Hepatocyte (in vitro differentiated cells): ENCODE data around the gene MEF2C. TPM values are rescaled to one million over a fixed set of nuclear protein-coding genes. Genes with fewer than 3 reads are reported as not detected.

Experiments used
- DNase-seq: peaks from one replicate; pipeline ENCODE4 v3.0.0-alpha.2; 2016; ENCODE audit warnings: low spot score
- H2AFZ ChIP-seq: fragments of 200-600 bp; sonication (generic); 2 replicates; pipeline ENCODE4 v1.6.0; 2016; ENCODE audit warnings: antibody characterized with exemption, mild to moderate bottlenecking
- H3K27ac ChIP-seq: fragments of 200-600 bp; sonication (generic); 2 replicates; pipeline ENCODE4 v1.5.1; 2016; ENCODE audit warnings: mild to moderate bottlenecking
- H3K27me3 ChIP-seq: fragments of 200-600 bp; sonication (generic); 2 replicates; pipeline ENCODE4 v1.6.1; 2016
- H3K36me3 ChIP-seq: fragments of 200-600 bp; sonication (generic); replicated peaks from 2 replicates; pipeline ENCODE4 v1.5.1; 2016; ENCODE audit warnings: low read depth; ENCODE audit not compliant: insufficient read depth
- H3K4me1 ChIP-seq: fragments of 200-600 bp; sonication (generic); 2 replicates; pipeline ENCODE4 v1.5.1; 2016; ENCODE audit warnings: mild to moderate bottlenecking, moderate library complexity; ENCODE audit not compliant: insufficient read depth
- H3K4me2 ChIP-seq: fragments of 200-600 bp; sonication (generic); 2 replicates; pipeline ENCODE4 v1.6.0; 2016
- H3K4me3 ChIP-seq: fragments of 200-600 bp; sonication (generic); 2 replicates; pipeline ENCODE4 v1.5.1; 2016; ENCODE audit warnings: mild to moderate bottlenecking
- H3K79me2 ChIP-seq: fragments of 200-600 bp; sonication (generic); 2 replicates; pipeline ENCODE4 v1.6.0; 2017; ENCODE audit warnings: mild to moderate bottlenecking
- H3K9me2 ChIP-seq: fragments of 200-600 bp; sonication (generic); replicated peaks from 2 replicates; pipeline ENCODE4 v1.6.0; 2017; ENCODE audit warnings: mild to moderate bottlenecking; ENCODE audit not compliant: insufficient read depth
- H3K9me3 ChIP-seq: fragments of 200-600 bp; sonication (generic); 2 replicates; pipeline ENCODE4 v1.5.1; 2016; ENCODE audit warnings: low read depth, mild to moderate bottlenecking
- H4K20me1 ChIP-seq: fragments of 200-600 bp; sonication (generic); 2 replicates; pipeline ENCODE4 v1.6.0; 2016; ENCODE audit warnings: mild to moderate bottlenecking; ENCODE audit not compliant: insufficient read depth, poor library complexity, severe bottlenecking
- CTCF ChIP-seq: fragments of 200-600 bp; sonication (generic); IDR thresholded peaks from 2 replicates; pipeline ENCODE4 v1.5.1; 2016; ENCODE audit warnings: antibody characterized with exemption, mild to moderate bottlenecking; ENCODE audit not compliant: poor library complexity
- EZH2 ChIP-seq: fragments of 200-600 bp; sonication (generic); IDR thresholded peaks from 2 replicates; pipeline ENCODE4 v1.6.1; 2016; ENCODE audit warnings: antibody characterized with exemption, mild to moderate bottlenecking, borderline replicate concordance
- EZH2phosphoT487 ChIP-seq: fragments of 200-600 bp; sonication (generic); IDR thresholded peaks from one replicate; pipeline ENCODE4 v1.6.1; 2018; ENCODE audit warnings: antibody characterized with exemption, mild to moderate bottlenecking, low read depth, moderate library complexity; ENCODE audit not compliant: unreplicated experiment, severe bottlenecking
- WGBS: methylation state at CpG from one replicate; pipeline ENCODE4 v1.1.6; 2016; ENCODE audit warnings: low lambda C conversion rate; ENCODE audit errors: missing lambda C conversion rate; 5-methylcytosine and 5-hydroxymethylcytosine counted together
- polyA plus RNA-seq: library from polyadenylated mRNA; unstranded; fragments of >200 nt; fragmentation: Nextera tagmentation; extraction: Ambion mirVana; gene quantifications from 2 replicates; pipeline ENCODE4 v1.2.1, GENCODE V29; 2016
- total RNA-seq: library from RNA; depleted of rRNA; stranded (reverse); fragments of >200 nt; gene quantifications from 2 replicates; pipeline ENCODE4 v1.2.3, GENCODE V29; 2014

The MEF2C gene
- total and polyA plus RNA-seq, 2 experiments from 2014 or later, result 5.9 to 14.6 TPM

- peak overlapping the region; percentile 81 for H3K27ac ChIP-seq
- H3K9me3 ChIP-seq, result no peaks in the 10 kb centered on the region
- WGBS, result 17% methylated on average over 7 of the region's 7 CpGs
- no peak overlapping the region for H3K4me3 ChIP-seq
- H2AFZ ChIP-seq, result no peak overlapping the region
- H3K27me3 ChIP-seq, result no peaks in the 10 kb centered on the region
- H3K36me3 ChIP-seq, result no peaks in the 10 kb centered on the region
- no peaks in the 10 kb centered on the region for H4K20me1 ChIP-seq
- H3K4me2 ChIP-seq, result peak overlapping the region; percentile 42
- TF ChIP-seq CTCF (no peak), EZH2 (no peak), EZH2phosphoT487 (no peak)
- peaks cover 14% of the 10 kb centered on the region for H3K4me1 ChIP-seq
- H3K9me2 ChIP-seq, result no peaks in the 10 kb centered on the region
- peak; percentile 79 for DNase-seq
- no peaks in the 10 kb centered on the region for H3K79me2 ChIP-seq
Measured at GRCh38 chr5:88785746-88786565, 97.0 kb downstream of the MEF2C start.

- WGBS, result 97% methylated on average over 4 of the region's 4 CpGs
- Histone ChIP-seq H3K4me1 (peaks cover 14% of the 10 kb centered on the region), H3K27ac (no peak overlapping the region), H3K27me3 (no peaks in the 10 kb centered on the region), H3K79me2 (no peaks in the 10 kb centered on the region), H4K20me1 (no peaks in the 10 kb centered on the region), H3K36me3 (no peaks in the 10 kb centered on the region), H3K4me2 (no peak overlapping the region), H2AFZ (no peak overlapping the region), H3K9me3 (no peaks in the 10 kb centered on the region), H3K9me2 (no peaks in the 10 kb centered on the region), H3K4me3 (no peak overlapping the region)
- DNase-seq, result no peak
- TF ChIP-seq EZH2 (no peak), CTCF (no peak), EZH2phosphoT487 (no peak)
Measured at GRCh38 chr5:88782571-88782970, 100.4 kb downstream of the MEF2C start.

- H3K9me2 ChIP-seq, result no peaks in the 10 kb centered on the region
- H2AFZ ChIP-seq, result no peak overlapping the region
- no peaks in the 10 kb centered on the region for H4K20me1 ChIP-seq
- H3K9me3 ChIP-seq, result no peaks in the 10 kb centered on the region
- no peak overlapping the region for H3K4me3 ChIP-seq
- H3K36me3 ChIP-seq, result no peaks in the 10 kb centered on the region
- H3K4me1 ChIP-seq, result peaks cover 4% of the 10 kb centered on the region
- 76% methylated on average over 1 of the region's 1 CpG for WGBS
- H3K27me3 ChIP-seq, result no peaks in the 10 kb centered on the region
- no peak for TF ChIP-seq EZH2phosphoT487
- no peak for TF ChIP-seq EZH2
- TF ChIP-seq CTCF, result no peak
- H3K27ac ChIP-seq, result no peak overlapping the region
- H3K79me2 ChIP-seq, result no peaks in the 10 kb centered on the region
- H3K4me2 ChIP-seq, result no peak overlapping the region
- DNase-seq, result no peak
Measured at GRCh38 chr5:88780736-88781135, 102.2 kb downstream of the MEF2C start.
